Inflammatory macrophage (primary cell): Measurements from ENCODE around the gene UNC119.

Source experiments
- DNase-seq, 2 donors: peaks; one replicate each; pipeline ENCODE4 v3.0.0-alpha.2; 2020 to 2022

UNC119 gene

GRCh38 chr17:28572259-28573039 lies 20.0 kb upstream of the UNC119 start:
- no peak for DNase-seq

- peak; percentile 96 to 97 for DNase-seq
Observed at GRCh38 chr17:28571361-28572122, 19.1 kb upstream of the UNC119 start, which contains the start of gene PIGS. TSS of gene PIGS (minus strand) at chr17:28571524. CDS start at chr17:28571496, 28 bp downstream.

- DNase-seq = no peak
Observed at GRCh38 chr17:28570716-28571360, 18.4 kb upstream of the UNC119 start.

GRCh38 chr17:28569446-28569845 lies 17.0 kb upstream of the UNC119 start:
- DNase-seq = no peak

GRCh38 chr17:28567604-28568003 lies 15.2 kb upstream of the UNC119 start:
- DNase-seq = peak; percentile 37 to 57

GRCh38 chr17:28563475-28563874 lies 11.1 kb upstream of the UNC119 start:
- DNase-seq = no peak

GRCh38 chr17:28555022-28555421 lies 2.6 kb upstream of the UNC119 start:
- DNase-seq = no peak

- DNase-seq = peak in 1 of 2 donors; percentile 18
Observed at GRCh38 chr17:28554565-28554964, 2.1 kb upstream of the UNC119 start.

GRCh38 chr17:28553000-28553505 lies 629 bp upstream of the UNC119 start:
- DNase-seq = no peak

GRCh38 chr17:28551421-28552175 lies 826 bp downstream of the UNC119 start:
- no peak for DNase-seq

- no peak for DNase-seq
Observed at GRCh38 chr17:28550858-28551257, 1.6 kb downstream of the UNC119 start.

- peak; percentile 57 to 64 for DNase-seq
Observed at GRCh38 chr17:28549236-28550132, 2.9 kb downstream of the UNC119 start.

- no peak for DNase-seq
Observed at GRCh38 chr17:28548417-28549130, 3.9 kb downstream of the UNC119 start.

- peak; percentile 86 to 90 for DNase-seq
Observed at GRCh38 chr17:28547623-28548416, 4.6 kb downstream of the UNC119 start.

- DNase-seq = no peak
Observed at GRCh38 chr17:28547096-28547622, 5.3 kb downstream of the UNC119 start.

GRCh38 chr17:28545787-28546415 lies 6.5 kb downstream of the UNC119 start:
- no peak for DNase-seq

GRCh38 chr17:28545141-28545503 lies 7.3 kb downstream of the UNC119 start:
- DNase-seq = no peak

- no peak for DNase-seq
Observed at GRCh38 chr17:28544402-28545140, 7.9 kb downstream of the UNC119 start.
